ENCODE measurements around the gene PAX8.

Gene PAX8

GRCh38 chr2:113211226-113212105, 67.3 kb downstream of the PAX8 start:
- ChIA-PET CTCF (interaction anchor here (1.2 kb wide), 1 partner anchor 33 kb away, joined by 3 read pairs; no protein-coding TSS in a partner anchor), POLR2A (ENCODE audit: low non-redundant PET) (interaction anchor here (0.5 kb wide), 1 partner anchor 18 kb away, joined by 3 read pairs; no protein-coding TSS in a partner anchor)
- H3K27ac ChIP-seq = peak overlapping the region; percentile 75
- TF ChIP-seq CTCF (conservative IDR thresholded peaks at IDR 0.05; ENCODE audit: low read depth) = no peak
- peak; percentile 88 for DNase-seq (ENCODE audit: low spot score)

DNA sequence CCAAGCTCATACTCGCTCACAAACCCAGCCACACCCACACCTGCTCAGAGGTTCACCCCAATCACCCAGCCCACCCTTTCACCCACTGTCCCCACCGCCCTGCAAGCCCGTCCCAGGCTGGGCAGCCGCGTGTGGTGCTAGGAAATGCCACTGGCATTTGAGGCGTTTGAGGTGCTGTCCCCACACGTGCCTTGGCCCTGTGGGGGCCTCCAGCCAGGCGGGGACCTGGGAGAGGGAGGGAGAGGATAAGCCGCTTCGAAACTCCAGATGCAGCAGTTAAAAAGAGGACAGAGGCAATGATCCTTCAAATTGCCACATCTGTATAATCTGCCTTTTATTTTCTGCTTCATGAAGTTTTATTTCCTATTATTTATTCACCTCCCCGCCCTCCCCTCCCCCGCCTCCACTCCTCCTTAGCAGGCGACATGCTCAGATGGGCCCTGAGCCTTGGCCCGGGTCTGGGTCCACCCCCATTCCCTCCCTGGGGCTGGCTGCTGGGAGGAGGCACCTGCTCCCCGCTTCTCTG, 69.0 kb downstream of the PAX8 start:
- CTCF ChIA-PET = no interaction called here
- TF ChIP-seq CTCF (conservative IDR thresholded peaks at IDR 0.05; ENCODE audit: low read depth) = no peak
- H3K27ac ChIP-seq = peak overlapping the region; percentile 75
- no peak for DNase-seq (ENCODE audit: low spot score)
- POLR2A ChIA-PET (ENCODE audit: low non-redundant PET) = no interaction called here

- no peak for DNase-seq (ENCODE audit: low spot score)
- POLR2A ChIA-PET (ENCODE audit: low non-redundant PET) = no interaction called here
- TF ChIP-seq CTCF (conservative IDR thresholded peaks at IDR 0.05; ENCODE audit: low read depth) = no peak
- peak overlapping the region; percentile 75 for H3K27ac ChIP-seq
- CTCF ChIA-PET = interaction anchor here (0.5 kb wide), 1 partner anchor 71 kb away, joined by 4 read pairs; no protein-coding TSS in a partner anchor
These were observed 69.6 kb downstream of the PAX8 start for GRCh38 chr2:113209011-113209645.

GRCh38 chr2:113208396-113208795, 70.3 kb downstream of the PAX8 start:
- no peak overlapping the region for H3K27ac ChIP-seq

GRCh38 chr2:113207021-113207420, 71.7 kb downstream of the PAX8 start:
- no peak for DNase-seq (ENCODE audit: low spot score)
- TF ChIP-seq CTCF (conservative IDR thresholded peaks at IDR 0.05; ENCODE audit: low read depth) = no peak
- CTCF ChIA-PET = no interaction called here
- POLR2A ChIA-PET (ENCODE audit: low non-redundant PET) = no interaction called here
- H3K27ac ChIP-seq = no peak overlapping the region; the same call in 1 of the 2 replicates

More at GRCh38 chr2:113208396-113208795, 70.3 kb downstream of the PAX8 start:
- no peak for DNase-seq (ENCODE audit: low spot score)
- ChIA-PET CTCF (no interaction called here), POLR2A (ENCODE audit: low non-redundant PET) (no interaction called here)
- TF ChIP-seq CTCF (conservative IDR thresholded peaks at IDR 0.05; ENCODE audit: low read depth) = no peak

DNA sequence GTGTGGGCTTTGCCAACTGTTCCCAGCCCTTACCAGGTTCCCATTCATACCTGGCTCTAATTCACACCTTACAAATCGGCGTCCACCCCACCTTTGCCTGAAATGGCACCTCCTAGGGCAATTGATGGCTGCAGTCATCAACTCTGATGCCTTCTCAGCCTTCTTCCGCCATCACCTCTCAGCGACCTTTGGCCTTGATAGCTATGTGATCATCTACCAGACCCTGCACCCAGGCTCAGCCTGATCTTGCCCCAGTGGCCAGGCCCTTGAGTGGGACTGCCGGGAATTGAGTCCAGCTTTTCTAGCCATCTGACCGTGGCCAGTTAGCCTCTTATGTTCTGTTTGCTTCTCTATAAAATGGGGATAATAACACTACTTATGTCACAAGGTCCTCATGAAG, 72.5 kb downstream of the PAX8 start:
- CTCF ChIA-PET = interaction anchor here (0.7 to 1.1 kb wide), 2 partner anchors 43 to 52 kb away, joined by 3 to 6 read pairs; no protein-coding TSS in a partner anchor
- POLR2A ChIA-PET (ENCODE audit: low non-redundant PET) = no interaction called here
- H3K27ac ChIP-seq = peak overlapping the region; percentile 61
- no peak for DNase-seq (ENCODE audit: low spot score)
- no peak for TF ChIP-seq CTCF (conservative IDR thresholded peaks at IDR 0.05; ENCODE audit: low read depth)
